C4-2B (cell line): ENCODE results near the gene ABHD17A.

ENCODE experiments used
- H3K27ac ChIP-seq: fragments of 450-650 bp; 2 replicates; pipeline ENCODE4 v1.5.1; 2017
- CTCF ChIP-seq: fragments of 450-650 bp; conservative IDR thresholded peaks from 2 replicates; pipeline ENCODE4 v1.5.1; 2017; ENCODE audit warnings: mild to moderate bottlenecking
- ZFX ChIP-seq: fragments of 450-650 bp; IDR thresholded peaks from 2 replicates; pipeline ENCODE4 v1.6.1; 2017

ABHD17A gene

GRCh38 chr19:1849132-1849474 lies 36.2 kb downstream of the ABHD17A start:
- H3K27ac ChIP-seq: peak overlapping the region; percentile 96
- 0 out of 2 replicates have a peak, but pooled peaks have one; percentile 60 for TF ChIP-seq CTCF
- no peak for TF ChIP-seq ZFX

GRCh38 chr19:1848399-1849131 lies 36.7 kb downstream of the ABHD17A start, which contains the start of gene REXO1:
Gene REXO1, minus strand, starts transcription at chr19:1848483. Its CDS starts 125 bp downstream, at chr19:1848358.
- peak within 1 kb of the TSS; percentile 96 for H3K27ac ChIP-seq
- TF ChIP-seq CTCF: peak; percentile 97
- TF ChIP-seq ZFX: peak; percentile 50; the same call in 1 of the 2 replicates

- TF ChIP-seq ZFX (peak; percentile 95; the same call in 1 of the 2 replicates), CTCF (no peak)
- peak overlapping the region; percentile 96 for H3K27ac ChIP-seq
These were observed 37.5 kb downstream of the ABHD17A start for GRCh38 chr19:1847684-1848398.

GRCh38 chr19:1847348-1847683 lies 38.0 kb downstream of the ABHD17A start:
- TF ChIP-seq CTCF: no peak
- no peak for TF ChIP-seq ZFX
- H3K27ac ChIP-seq: peak overlapping the region; percentile 96

GRCh38 chr19:1846517-1847204 lies 38.6 kb downstream of the ABHD17A start:
- peak overlapping the region; percentile 96 for H3K27ac ChIP-seq

GRCh38 chr19:1845642-1846041 lies 39.7 kb downstream of the ABHD17A start:
- TF ChIP-seq CTCF (no peak), ZFX (no peak)
- no peak overlapping the region for H3K27ac ChIP-seq

More at GRCh38 chr19:1846517-1847204, 38.6 kb downstream of the ABHD17A start:
- no peak for TF ChIP-seq CTCF
- no peak for TF ChIP-seq ZFX

GRCh38 chr19:1845125-1845515 lies 40.2 kb downstream of the ABHD17A start:
- H3K27ac ChIP-seq: no peak overlapping the region

More at GRCh38 chr19:1845125-1845515, 40.2 kb downstream of the ABHD17A start:
- TF ChIP-seq ZFX (no peak), CTCF (no peak)
